Gastroesophageal sphincter (tissue), 3 donors: ENCODE results near the gene DUSP11.

Experiments used
- EP300 ChIP-seq: sonication (generic); formaldehyde crosslinking; IDR thresholded peaks from one replicate; pipeline ENCODE4 v1.6.1; 2017; ENCODE audit warnings: antibody characterized with exemption, mild to moderate bottlenecking
- POLR2A ChIP-seq, 2 donors: fragments of 450-650 bp; IDR thresholded peaks; one replicate each; pipeline ENCODE4 v1.6.1; 2017; ENCODE audit warnings: antibody characterized with exemption in 2 of 2, mild to moderate bottlenecking in 2 of 2, moderate library complexity in 1 of 2
- POLR2AphosphoS5 ChIP-seq: sonication (generic); formaldehyde crosslinking; IDR thresholded peaks from one replicate; pipeline ENCODE4 v1.6.1; 2017; ENCODE audit warnings: antibody characterized with exemption
- TF ChIP-seq, protein P1 (sequence below), 4 experiments: fragments of 200-600 bp in 2 of 4; fragments of 450-650 bp in 2 of 4; sonication (generic) in 1 of 4; IDR thresholded peaks; one replicate each; pipeline ENCODE4 v1.5.1; 2017 to 2019; ENCODE audit warnings: antibody characterized with exemption in 4 of 4, mild to moderate bottlenecking in 2 of 4, moderate library complexity in 2 of 4

- TF ChIP-seq, protein P1, sequence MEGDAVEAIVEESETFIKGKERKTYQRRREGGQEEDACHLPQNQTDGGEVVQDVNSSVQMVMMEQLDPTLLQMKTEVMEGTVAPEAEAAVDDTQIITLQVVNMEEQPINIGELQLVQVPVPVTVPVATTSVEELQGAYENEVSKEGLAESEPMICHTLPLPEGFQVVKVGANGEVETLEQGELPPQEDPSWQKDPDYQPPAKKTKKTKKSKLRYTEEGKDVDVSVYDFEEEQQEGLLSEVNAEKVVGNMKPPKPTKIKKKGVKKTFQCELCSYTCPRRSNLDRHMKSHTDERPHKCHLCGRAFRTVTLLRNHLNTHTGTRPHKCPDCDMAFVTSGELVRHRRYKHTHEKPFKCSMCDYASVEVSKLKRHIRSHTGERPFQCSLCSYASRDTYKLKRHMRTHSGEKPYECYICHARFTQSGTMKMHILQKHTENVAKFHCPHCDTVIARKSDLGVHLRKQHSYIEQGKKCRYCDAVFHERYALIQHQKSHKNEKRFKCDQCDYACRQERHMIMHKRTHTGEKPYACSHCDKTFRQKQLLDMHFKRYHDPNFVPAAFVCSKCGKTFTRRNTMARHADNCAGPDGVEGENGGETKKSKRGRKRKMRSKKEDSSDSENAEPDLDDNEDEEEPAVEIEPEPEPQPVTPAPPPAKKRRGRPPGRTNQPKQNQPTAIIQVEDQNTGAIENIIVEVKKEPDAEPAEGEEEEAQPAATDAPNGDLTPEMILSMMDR (IDR thresholded peaks at IDR 0.05), result no peak
- TF ChIP-seq POLR2AphosphoS5 (no peak), POLR2A (IDR thresholded peaks at IDR 0.05) (no peak), EP300 (no peak)
These were observed 38.4 kb upstream of the DUSP11 start for GRCh38 chr2:73818296-73818695.
